Lower leg skin (tissue), 3 donors: ENCODE measurements around the gene CCDC57.

Source experiments
- POLR2A ChIP-seq, 2 donors: fragments of 450-650 bp; IDR thresholded peaks; one replicate each; pipeline ENCODE4 v1.6.1; 2016 to 2017; ENCODE audit warnings: antibody characterized with exemption in 2 of 2, mild to moderate bottlenecking in 1 of 2, moderate library complexity in 1 of 2
- TF ChIP-seq, protein P1 (sequence below), 3 donors: fragments of 450-650 bp; IDR thresholded peaks; one replicate each; pipeline ENCODE4 v1.5.1; 2016; ENCODE audit warnings: antibody characterized with exemption in 3 of 3, mild to moderate bottlenecking in 3 of 3, moderate library complexity in 2 of 3

DNA sequence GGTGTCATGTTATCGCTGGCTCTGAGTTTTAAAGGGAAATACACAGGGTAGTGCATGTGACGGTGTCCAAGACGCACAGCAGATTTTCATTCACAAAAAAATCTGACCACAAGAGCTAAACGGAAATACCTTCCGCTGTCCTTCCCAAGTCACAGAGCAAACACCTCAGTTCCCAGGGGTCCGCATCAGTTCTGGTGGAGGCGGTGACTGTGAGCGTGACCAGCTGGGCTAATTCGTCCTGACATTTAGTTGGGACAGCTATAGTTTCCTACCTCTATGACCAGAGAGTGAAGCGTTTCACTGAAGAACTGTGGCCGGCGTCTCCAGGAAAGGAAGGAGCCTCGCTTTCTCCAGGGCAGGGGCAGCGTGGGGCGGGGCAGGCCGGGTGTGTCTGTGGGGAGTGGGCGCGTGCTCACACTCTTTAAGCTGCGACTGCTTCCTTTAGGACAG lies 104.1 kb downstream of the CCDC57 start:
- TF ChIP-seq POLR2A (IDR thresholded peaks at IDR 0.05) = no peak
- TF ChIP-seq, protein P1, sequence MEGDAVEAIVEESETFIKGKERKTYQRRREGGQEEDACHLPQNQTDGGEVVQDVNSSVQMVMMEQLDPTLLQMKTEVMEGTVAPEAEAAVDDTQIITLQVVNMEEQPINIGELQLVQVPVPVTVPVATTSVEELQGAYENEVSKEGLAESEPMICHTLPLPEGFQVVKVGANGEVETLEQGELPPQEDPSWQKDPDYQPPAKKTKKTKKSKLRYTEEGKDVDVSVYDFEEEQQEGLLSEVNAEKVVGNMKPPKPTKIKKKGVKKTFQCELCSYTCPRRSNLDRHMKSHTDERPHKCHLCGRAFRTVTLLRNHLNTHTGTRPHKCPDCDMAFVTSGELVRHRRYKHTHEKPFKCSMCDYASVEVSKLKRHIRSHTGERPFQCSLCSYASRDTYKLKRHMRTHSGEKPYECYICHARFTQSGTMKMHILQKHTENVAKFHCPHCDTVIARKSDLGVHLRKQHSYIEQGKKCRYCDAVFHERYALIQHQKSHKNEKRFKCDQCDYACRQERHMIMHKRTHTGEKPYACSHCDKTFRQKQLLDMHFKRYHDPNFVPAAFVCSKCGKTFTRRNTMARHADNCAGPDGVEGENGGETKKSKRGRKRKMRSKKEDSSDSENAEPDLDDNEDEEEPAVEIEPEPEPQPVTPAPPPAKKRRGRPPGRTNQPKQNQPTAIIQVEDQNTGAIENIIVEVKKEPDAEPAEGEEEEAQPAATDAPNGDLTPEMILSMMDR (IDR thresholded peaks at IDR 0.05) = no peak
